ENCODE data around the gene MRPL39.

The MRPL39 gene

DNA sequence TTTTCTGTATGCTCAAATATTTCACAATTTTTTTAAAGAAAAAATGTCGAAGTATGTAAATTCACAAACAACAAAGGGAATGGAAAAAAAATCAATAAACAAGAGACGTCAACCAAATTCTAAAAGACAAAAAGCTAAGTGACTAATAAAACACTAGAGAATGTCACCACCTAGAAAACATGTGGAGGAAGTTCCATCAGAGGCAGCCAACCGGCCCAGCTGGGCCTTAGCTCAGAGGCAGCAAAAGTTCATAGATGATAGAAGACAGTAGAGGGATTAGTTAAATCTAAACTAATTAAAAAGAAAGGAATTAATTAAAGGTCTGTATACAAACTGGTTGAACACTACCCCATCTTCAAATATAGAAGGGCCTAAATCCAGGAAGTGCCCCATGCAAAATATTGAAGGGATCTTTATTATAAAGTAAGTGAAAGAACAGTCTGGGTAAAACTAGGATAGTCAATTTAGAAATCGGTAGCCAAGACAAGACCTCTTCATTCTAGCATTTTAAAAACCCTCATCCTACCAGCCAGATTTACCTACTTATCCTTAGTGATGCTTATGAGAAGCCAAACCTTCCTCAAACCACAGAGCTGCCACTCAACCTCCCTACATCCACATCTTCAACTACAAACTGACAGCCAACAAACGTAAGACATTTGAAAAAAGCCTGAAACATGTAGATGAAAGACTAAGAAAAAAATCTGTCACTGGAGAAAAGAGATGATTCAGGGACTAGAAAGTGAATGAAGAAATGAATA is 23.7 kb downstream of the MRPL39 start:
- no peaks in the 10 kb centered on the region for H4K20me1 ChIP-seq (ENCODE audit: insufficient read depth, low read length)
- DNase-seq, result no peak
- H3K27me3 ChIP-seq (replicated peaks; ENCODE audit: insufficient read depth, low read length), result no peaks in the 10 kb centered on the region
- H2AFZ ChIP-seq (ENCODE audit: low read length), result no peak overlapping the region
- no peaks in the 10 kb centered on the region for H3F3A ChIP-seq (ENCODE audit: insufficient read depth, low read length)
- no peak for TF ChIP-seq EZH2phosphoT487 (IDR thresholded peaks at IDR 0.05; ENCODE audit: low read length)
- TF ChIP-seq, protein P1, sequence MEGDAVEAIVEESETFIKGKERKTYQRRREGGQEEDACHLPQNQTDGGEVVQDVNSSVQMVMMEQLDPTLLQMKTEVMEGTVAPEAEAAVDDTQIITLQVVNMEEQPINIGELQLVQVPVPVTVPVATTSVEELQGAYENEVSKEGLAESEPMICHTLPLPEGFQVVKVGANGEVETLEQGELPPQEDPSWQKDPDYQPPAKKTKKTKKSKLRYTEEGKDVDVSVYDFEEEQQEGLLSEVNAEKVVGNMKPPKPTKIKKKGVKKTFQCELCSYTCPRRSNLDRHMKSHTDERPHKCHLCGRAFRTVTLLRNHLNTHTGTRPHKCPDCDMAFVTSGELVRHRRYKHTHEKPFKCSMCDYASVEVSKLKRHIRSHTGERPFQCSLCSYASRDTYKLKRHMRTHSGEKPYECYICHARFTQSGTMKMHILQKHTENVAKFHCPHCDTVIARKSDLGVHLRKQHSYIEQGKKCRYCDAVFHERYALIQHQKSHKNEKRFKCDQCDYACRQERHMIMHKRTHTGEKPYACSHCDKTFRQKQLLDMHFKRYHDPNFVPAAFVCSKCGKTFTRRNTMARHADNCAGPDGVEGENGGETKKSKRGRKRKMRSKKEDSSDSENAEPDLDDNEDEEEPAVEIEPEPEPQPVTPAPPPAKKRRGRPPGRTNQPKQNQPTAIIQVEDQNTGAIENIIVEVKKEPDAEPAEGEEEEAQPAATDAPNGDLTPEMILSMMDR (IDR thresholded peaks at IDR 0.05; ENCODE audit: low read length), result no peak
- TF ChIP-seq EZH2 (optimal IDR thresholded peaks at IDR 0.05; ENCODE audit: low read depth, low read length), result no peak
- H3K9ac ChIP-seq (ENCODE audit: low read length), result no peak overlapping the region
- H3K4me3 ChIP-seq (ENCODE audit: low read length), result no peak overlapping the region
- no peaks in the 10 kb centered on the region for H3K9me2 ChIP-seq (replicated peaks; ENCODE audit: insufficient read depth, low read length)
- no peaks in the 10 kb centered on the region for H3K36me3 ChIP-seq (replicated peaks; ENCODE audit: insufficient read depth, low read length)
- no peaks in the 10 kb centered on the region for H3K9me3 ChIP-seq (replicated peaks; ENCODE audit: insufficient read depth, low read length)
- H3K4me1 ChIP-seq (ENCODE audit: low read length), result 0 out of 2 replicates have a peak, but pooled peaks cover 2% of the 10 kb centered on the region
- H3K79me2 ChIP-seq (ENCODE audit: low read length), result no peaks in the 10 kb centered on the region
- no peak overlapping the region for H3K4me2 ChIP-seq (ENCODE audit: low read depth, low read length)
- H3K27ac ChIP-seq (ENCODE audit: low read length), result no peak overlapping the region

DNA sequence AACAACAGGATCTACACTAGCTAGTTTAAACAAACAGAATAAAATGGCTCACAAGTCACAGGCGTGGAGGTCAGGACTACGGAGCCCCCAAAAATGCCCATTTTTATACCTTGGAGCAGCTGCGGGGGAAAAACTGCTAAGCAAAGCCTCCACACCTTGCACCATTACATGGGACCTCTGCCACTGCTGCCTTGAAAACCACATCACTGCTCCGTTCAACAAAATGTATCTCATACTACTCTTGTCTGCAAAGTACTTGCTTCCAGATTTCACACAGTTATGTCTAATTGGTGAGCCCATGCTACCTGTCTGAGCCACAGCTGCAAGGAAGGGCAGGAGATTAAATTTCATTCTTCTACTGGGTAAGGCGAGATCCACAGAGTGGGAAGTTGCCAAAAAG is 24.4 kb downstream of the MRPL39 start:
- no peak for TF ChIP-seq EZH2phosphoT487 (IDR thresholded peaks at IDR 0.05; ENCODE audit: low read length)
- no peak for TF ChIP-seq EZH2 (optimal IDR thresholded peaks at IDR 0.05; ENCODE audit: low read depth, low read length)
- TF ChIP-seq, protein P1 (IDR thresholded peaks at IDR 0.05; ENCODE audit: low read length), result no peak
- H3K9me3 ChIP-seq (replicated peaks; ENCODE audit: insufficient read depth, low read length), result no peaks in the 10 kb centered on the region
- no peaks in the 10 kb centered on the region for H3K36me3 ChIP-seq (replicated peaks; ENCODE audit: insufficient read depth, low read length)

DNA sequence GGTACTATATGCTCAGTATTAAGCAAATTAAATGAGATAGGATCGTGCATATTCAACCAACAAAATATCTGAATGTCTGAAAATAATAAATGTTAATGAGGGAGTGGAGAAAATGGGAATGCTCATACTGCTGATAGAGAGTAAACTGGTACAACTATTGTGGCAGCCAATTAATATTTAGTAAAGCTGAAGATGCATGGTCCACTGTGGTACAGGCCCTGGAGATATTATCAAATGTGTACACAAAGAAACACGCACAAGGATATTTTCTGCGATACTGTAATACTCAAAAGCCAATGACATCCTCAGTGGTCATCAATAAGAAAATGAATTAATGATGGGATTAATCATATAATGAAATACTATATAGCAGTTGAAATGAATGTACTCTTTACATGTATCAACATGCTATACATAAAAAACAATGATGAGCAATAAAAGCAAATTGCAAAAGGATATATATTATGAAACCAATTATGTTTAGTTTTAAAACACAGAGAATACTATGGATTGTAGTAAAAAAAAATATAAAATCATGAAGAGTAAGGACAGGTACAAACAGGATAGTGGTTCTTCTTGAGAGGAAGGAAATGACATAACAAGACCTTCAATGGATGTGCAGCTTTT is 25.0 kb downstream of the MRPL39 start:
- H3K9ac ChIP-seq (ENCODE audit: low read length), result no peak overlapping the region
- H3K4me3 ChIP-seq (ENCODE audit: low read length), result no peak overlapping the region
- H3K27me3 ChIP-seq (replicated peaks; ENCODE audit: insufficient read depth, low read length), result no peaks in the 10 kb centered on the region
- H2AFZ ChIP-seq (ENCODE audit: low read length), result no peak overlapping the region
- no peaks in the 10 kb centered on the region for H3F3A ChIP-seq (ENCODE audit: insufficient read depth, low read length)
- no peaks in the 10 kb centered on the region for H3K9me2 ChIP-seq (replicated peaks; ENCODE audit: insufficient read depth, low read length)
- no peaks in the 10 kb centered on the region for H3K79me2 ChIP-seq (ENCODE audit: low read length)
- H3K9me3 ChIP-seq (replicated peaks; ENCODE audit: insufficient read depth, low read length), result no peaks in the 10 kb centered on the region
- no peak for DNase-seq
- H4K20me1 ChIP-seq (ENCODE audit: insufficient read depth, low read length), result no peaks in the 10 kb centered on the region
- H3K4me1 ChIP-seq (ENCODE audit: low read length), result peaks cover 14% of the 10 kb centered on the region
- no peak overlapping the region for H3K4me2 ChIP-seq (ENCODE audit: low read depth, low read length)
- TF ChIP-seq EZH2phosphoT487 (IDR thresholded peaks at IDR 0.05; ENCODE audit: low read length), result no peak
- TF ChIP-seq EZH2 (optimal IDR thresholded peaks at IDR 0.05; ENCODE audit: low read depth, low read length), result no peak
- TF ChIP-seq, protein P1 (IDR thresholded peaks at IDR 0.05; ENCODE audit: low read length), result no peak
- no peak overlapping the region for H3K27ac ChIP-seq (ENCODE audit: low read length)
- no peaks in the 10 kb centered on the region for H3K36me3 ChIP-seq (replicated peaks; ENCODE audit: insufficient read depth, low read length)

More for the DNA sequence above, 24.4 kb downstream of the MRPL39 start:
- Histone ChIP-seq H3F3A (ENCODE audit: insufficient read depth, low read length) (no peaks in the 10 kb centered on the region), H3K4me1 (ENCODE audit: low read length) (peaks cover 8% of the 10 kb centered on the region), H3K27ac (ENCODE audit: low read length) (no peak overlapping the region), H2AFZ (ENCODE audit: low read length) (no peak overlapping the region), H4K20me1 (ENCODE audit: insufficient read depth, low read length) (no peaks in the 10 kb centered on the region), H3K9ac (ENCODE audit: low read length) (no peak overlapping the region), H3K9me2 (replicated peaks; ENCODE audit: insufficient read depth, low read length) (no peaks in the 10 kb centered on the region), H3K4me2 (ENCODE audit: low read depth, low read length) (no peak overlapping the region), H3K27me3 (replicated peaks; ENCODE audit: insufficient read depth, low read length) (no peaks in the 10 kb centered on the region), H3K79me2 (ENCODE audit: low read length) (no peaks in the 10 kb centered on the region), H3K4me3 (ENCODE audit: low read length) (no peak overlapping the region)
- no peak for DNase-seq
